Ecto neural progenitor cell (in vitro differentiated cells): ENCODE results near the gene GGT6.

Experiments used
- DNase-seq: peaks from one replicate; pipeline ENCODE4 v3.0.0-alpha.2; 2018; ENCODE audit warnings: low spot score

The GGT6 gene

GRCh38 chr17:4520060-4520893 is 40.1 kb downstream of the GGT6 start:
- no peak for DNase-seq

- no peak for DNase-seq
These were observed 41.0 kb downstream of the GGT6 start for GRCh38 chr17:4519361-4519788.

- no peak for DNase-seq
These were observed 41.5 kb downstream of the GGT6 start for GRCh38 chr17:4518901-4519300.

- DNase-seq: no peak
These were observed 43.6 kb downstream of the GGT6 start for GRCh38 chr17:4516735-4517134.

GRCh38 chr17:4515501-4515900 is 44.9 kb downstream of the GGT6 start:
- DNase-seq: no peak

GRCh38 chr17:4514779-4515178 is 45.6 kb downstream of the GGT6 start:
- no peak for DNase-seq

- no peak for DNase-seq
These were observed 46.2 kb downstream of the GGT6 start for GRCh38 chr17:4514206-4514605.

- no peak for DNase-seq
These were observed 47.0 kb downstream of the GGT6 start for GRCh38 chr17:4513113-4514032.

GRCh38 chr17:4512156-4513112 is 47.9 kb downstream of the GGT6 start:
- no peak for DNase-seq

- DNase-seq: no peak
These were observed 49.0 kb downstream of the GGT6 start for GRCh38 chr17:4511199-4511932.

GRCh38 chr17:4510618-4510941 is 49.8 kb downstream of the GGT6 start:
- DNase-seq: no peak

- DNase-seq: no peak
These were observed 50.3 kb downstream of the GGT6 start for GRCh38 chr17:4509923-4510617.

GRCh38 chr17:4509401-4509800 is 51.0 kb downstream of the GGT6 start:
- DNase-seq: no peak

- no peak for DNase-seq
These were observed 52.2 kb downstream of the GGT6 start for GRCh38 chr17:4508207-4508606.

- no peak for DNase-seq
These were observed 52.8 kb downstream of the GGT6 start for GRCh38 chr17:4507361-4508111.
